ENCODE data around the gene LAMA2. TPM values are rescaled to one million over a fixed set of nuclear protein-coding genes. Genes with fewer than 3 reads are reported as not detected.

LAMA2 gene
- total and polyA plus RNA-seq, 2 of the 8 experiments (the other 6 are each of a cell fraction or from before 2014, with no cell fraction given) = 1.3 to 3.8 TPM

DNA sequence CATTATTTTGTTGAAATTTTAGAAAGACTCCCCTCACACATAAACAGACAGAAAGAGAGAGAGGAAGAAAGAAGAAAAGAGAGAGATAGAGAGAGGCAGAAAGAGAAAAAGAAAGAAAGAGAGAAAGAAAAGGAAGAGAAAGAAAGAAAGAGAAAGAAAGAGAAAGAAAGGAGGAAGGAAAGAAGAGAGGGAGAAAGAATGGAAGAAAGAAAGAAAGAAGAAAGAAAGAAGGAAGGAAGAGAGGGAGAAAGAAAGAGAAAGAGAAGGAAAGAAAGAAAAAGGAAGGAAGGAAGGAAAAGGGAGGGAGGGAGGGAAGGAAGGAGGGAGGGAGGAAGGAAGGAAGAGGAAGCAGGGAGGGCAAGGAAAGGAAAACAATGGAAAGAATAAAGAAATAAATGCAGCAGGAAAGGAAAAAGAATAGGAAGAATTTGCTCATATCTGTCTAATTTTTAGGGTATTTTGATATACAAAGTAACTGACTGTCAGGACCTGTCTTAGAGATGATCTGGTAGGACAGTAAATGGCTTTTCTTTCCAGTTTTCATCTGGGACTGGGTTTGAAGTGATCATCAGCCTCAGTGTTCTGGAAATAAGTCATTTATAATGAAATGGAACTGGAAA lies 325.6 kb downstream of the LAMA2 start:
- no peak overlapping the region for H4K8ac ChIP-seq (ENCODE audit: extremely low read depth, insufficient read depth, low read length)
- ChIA-PET POLR2A (ENCODE audit: partially characterized antibody) (no interaction called here), CTCF (ENCODE audit: partially characterized antibody) (no interaction called here)
- FAIRE-seq (no peak), DNase-seq (ENCODE audit: low read depth in 1 of 2, low spot score in 2 of 2) (no peak)
- H3K14ac ChIP-seq (ENCODE audit: insufficient read length) = no peak overlapping the region
- no peak overlapping the region for H2BK12ac ChIP-seq (ENCODE audit: low read depth, low read length)
- no peak overlapping the region for H2AFZ ChIP-seq (ENCODE audit: low read length)
- no peak overlapping the region for H3K27ac ChIP-seq (ENCODE audit: low read depth, low read length)
- H3K36me3 ChIP-seq (ENCODE audit: control insufficient read depth in 2 of 4, insufficient read depth in 4 of 4, low read length in 3 of 4) = no peaks in the 10 kb centered on the region
- H3K9me3 ChIP-seq (ENCODE audit: insufficient read depth in 2 of 2, low read depth in 1 of 2, low read length in 1 of 2) = no peaks in the 10 kb centered on the region
- H3K79me2 ChIP-seq (ENCODE audit: control insufficient read depth in 1 of 2, insufficient read depth in 2 of 2, low read length in 2 of 2) = no peaks in the 10 kb centered on the region
- no peak overlapping the region for H2AK5ac ChIP-seq (ENCODE audit: low read depth, low read length)
- no peaks in the 10 kb centered on the region for H3K79me1 ChIP-seq (ENCODE audit: low read depth, low read length)
- no peak overlapping the region for H3K23ac ChIP-seq (ENCODE audit: insufficient read length)
- H3K56ac ChIP-seq (replicated peaks; ENCODE audit: insufficient read length, low read depth, low read length) = no peak overlapping the region
- peaks cover 0 to 2% of the 10 kb centered on the region in 2 experiments for H4K20me1 ChIP-seq (replicated peaks in 1 of 2; ENCODE audit: control insufficient read depth in 1 of 2, insufficient read depth in 2 of 2, low read length in 2 of 2)
- no peak overlapping the region for H3K4me2 ChIP-seq (ENCODE audit: insufficient read depth in 1 of 2, low read depth in 2 of 2, low read length in 2 of 2)
- H4K5ac ChIP-seq (ENCODE audit: insufficient read length, low read depth, low read length) = no peak overlapping the region
- H3K27me3 ChIP-seq (replicated peaks in 1 of 4; ENCODE audit: control insufficient read depth in 3 of 4, extremely low read depth in 1 of 4, insufficient read depth in 3 of 4, low read length in 3 of 4) = no peaks in the 10 kb centered on the region
- no peak overlapping the region for H2BK5ac ChIP-seq (ENCODE audit: low read depth, low read length)
- H4K91ac ChIP-seq (replicated peaks; ENCODE audit: insufficient read length, low read length) = no peak overlapping the region
- H2BK20ac ChIP-seq (ENCODE audit: low read length) = no peak overlapping the region
- no peak overlapping the region for H3K9ac ChIP-seq (replicated peaks in 1 of 4; ENCODE audit: extremely low read depth in 1 of 4, low read depth in 3 of 4, low read length in 3 of 4)
- no peak overlapping the region for H3K4me3 ChIP-seq (ENCODE audit: extremely low read depth in 1 of 4, insufficient read depth in 2 of 4, low read depth in 3 of 4, low read length in 4 of 4)
- H2BK120ac ChIP-seq (replicated peaks; ENCODE audit: low read depth, low read length) = no peak overlapping the region
- no peak overlapping the region for H3K4ac ChIP-seq (replicated peaks; ENCODE audit: insufficient read length, low read depth, low read length)
- H3K18ac ChIP-seq (ENCODE audit: extremely low read depth, low read length) = no peak overlapping the region
- no peak overlapping the region for H2BK15ac ChIP-seq (ENCODE audit: low read length)
- no peaks in the 10 kb centered on the region for H3K23me2 ChIP-seq (ENCODE audit: low read depth, low read length)
- H3K4me1 ChIP-seq (replicated peaks in 1 of 4; ENCODE audit: control insufficient read depth in 3 of 4, insufficient read depth in 4 of 4, low read length in 3 of 4) = no peaks in the 10 kb centered on the region
- TF ChIP-seq SIN3A (conservative IDR thresholded peaks at IDR 0.05 in 1 of 2, IDR thresholded peaks at IDR 0.05 in 1 of 2; ENCODE audit: low read depth in 1 of 2, low read length in 2 of 2) = no peak
- no peak for TF ChIP-seq PHF8 (conservative IDR thresholded peaks at IDR 0.05; ENCODE audit: low read depth, low read length)
- TF ChIP-seq SIX5 (IDR thresholded peaks at IDR 0.05; ENCODE audit: low read depth, low read length) = no peak
- no peak for TF ChIP-seq SP2 (IDR thresholded peaks at IDR 0.05; ENCODE audit: low read length)
- TF ChIP-seq, protein P1, sequence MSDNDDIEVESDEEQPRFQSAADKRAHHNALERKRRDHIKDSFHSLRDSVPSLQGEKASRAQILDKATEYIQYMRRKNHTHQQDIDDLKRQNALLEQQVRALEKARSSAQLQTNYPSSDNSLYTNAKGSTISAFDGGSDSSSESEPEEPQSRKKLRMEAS (IDR thresholded peaks at IDR 0.05) = no peak
- TF ChIP-seq BRCA1 (IDR thresholded peaks at IDR 0.05; ENCODE audit: low read depth, low read length) = no peak
- TF ChIP-seq, protein P2, sequence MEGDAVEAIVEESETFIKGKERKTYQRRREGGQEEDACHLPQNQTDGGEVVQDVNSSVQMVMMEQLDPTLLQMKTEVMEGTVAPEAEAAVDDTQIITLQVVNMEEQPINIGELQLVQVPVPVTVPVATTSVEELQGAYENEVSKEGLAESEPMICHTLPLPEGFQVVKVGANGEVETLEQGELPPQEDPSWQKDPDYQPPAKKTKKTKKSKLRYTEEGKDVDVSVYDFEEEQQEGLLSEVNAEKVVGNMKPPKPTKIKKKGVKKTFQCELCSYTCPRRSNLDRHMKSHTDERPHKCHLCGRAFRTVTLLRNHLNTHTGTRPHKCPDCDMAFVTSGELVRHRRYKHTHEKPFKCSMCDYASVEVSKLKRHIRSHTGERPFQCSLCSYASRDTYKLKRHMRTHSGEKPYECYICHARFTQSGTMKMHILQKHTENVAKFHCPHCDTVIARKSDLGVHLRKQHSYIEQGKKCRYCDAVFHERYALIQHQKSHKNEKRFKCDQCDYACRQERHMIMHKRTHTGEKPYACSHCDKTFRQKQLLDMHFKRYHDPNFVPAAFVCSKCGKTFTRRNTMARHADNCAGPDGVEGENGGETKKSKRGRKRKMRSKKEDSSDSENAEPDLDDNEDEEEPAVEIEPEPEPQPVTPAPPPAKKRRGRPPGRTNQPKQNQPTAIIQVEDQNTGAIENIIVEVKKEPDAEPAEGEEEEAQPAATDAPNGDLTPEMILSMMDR (IDR thresholded peaks at IDR 0.05; ENCODE audit: control extremely low read depth in 1 of 3, insufficient read depth in 1 of 3, low read depth in 1 of 3, low read length in 3 of 3) = no peak
- no peak for TF ChIP-seq TAF1 (IDR thresholded peaks at IDR 0.05; ENCODE audit: low read depth, low read length)
- TF ChIP-seq KDM1A (IDR thresholded peaks at IDR 0.05; ENCODE audit: borderline replicate concordance, low read length) = no peak
- no peak for TF ChIP-seq POLR2AphosphoS5 (IDR thresholded peaks at IDR 0.05; ENCODE audit: low read depth, low read length)
- no peak for TF ChIP-seq FOSL1 (IDR thresholded peaks at IDR 0.05; ENCODE audit: insufficient read depth, low read depth, low read length)
